PC-3 (cell line): ENCODE results near the gene LAD1.

Experiments
- CTCF ChIP-seq: fragments of 300-600 bp; sonication (generic); conservative IDR thresholded peaks from 2 replicates; pipeline ENCODE4 v1.5.1; 2017; ENCODE audit warnings: antibody characterized with exemption, low read depth, mild to moderate bottlenecking, low read length
- EZH2 ChIP-seq: fragments of 300-600 bp; sonication (generic); IDR thresholded peaks from one replicate; pipeline ENCODE4 v1.6.1; 2017; ENCODE audit warnings: antibody characterized with exemption, mild to moderate bottlenecking, low read length; ENCODE audit not compliant: unreplicated experiment

- no peak for TF ChIP-seq CTCF
- no peak for TF ChIP-seq EZH2
Measured at GRCh38 chr1:201357211-201357610, 41.9 kb downstream of the LAD1 start.
